Measurements from ENCODE around the gene POLR2A. TPM values are rescaled to one million over a fixed set of nuclear protein-coding genes. Genes with fewer than 3 reads are reported as not detected.

Gene POLR2A
- 75.7 and 125 TPM in 2 replicates for total RNA-seq

DNA sequence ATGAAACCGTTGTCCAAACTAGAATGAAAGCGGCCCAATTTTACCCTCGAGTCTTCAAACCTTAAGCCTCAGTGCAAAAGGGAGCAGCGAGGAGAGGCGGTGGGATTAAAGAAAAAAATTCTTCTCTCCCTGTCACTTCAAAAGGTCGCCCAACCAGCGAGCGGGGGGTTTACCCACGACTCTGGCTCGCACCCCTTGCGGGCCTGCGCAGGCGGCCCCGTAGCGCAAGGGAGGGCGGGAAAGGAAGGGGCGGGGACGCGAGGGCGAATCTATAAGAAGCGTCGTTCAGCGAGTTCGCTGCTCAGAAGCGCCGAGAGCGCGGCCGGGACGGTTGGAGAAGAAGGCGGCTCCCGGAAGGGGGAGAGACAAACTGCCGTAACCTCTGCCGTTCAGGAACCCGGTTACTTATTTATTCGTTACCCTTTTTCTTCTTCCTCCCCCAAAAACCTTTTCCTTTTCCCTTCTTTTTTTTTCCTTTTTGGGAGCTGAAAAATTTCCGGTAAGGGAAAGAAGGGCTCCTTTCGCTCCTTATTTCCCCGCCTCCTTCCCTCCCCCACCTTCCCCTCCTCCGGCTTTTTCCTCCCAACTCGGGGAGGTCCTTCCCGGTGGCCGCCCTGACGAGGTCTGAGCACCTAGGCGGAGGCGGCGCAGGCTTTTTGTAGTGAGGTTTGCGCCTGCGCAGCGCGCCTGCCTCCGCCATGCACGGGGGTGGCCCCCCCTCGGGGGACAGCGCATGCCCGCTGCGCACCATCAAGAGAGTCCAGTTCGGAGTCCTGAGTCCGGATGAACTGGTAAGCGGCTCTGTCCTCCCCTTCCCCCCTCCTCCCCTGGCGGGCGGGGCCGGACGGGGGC is at the start of gene POLR2A:
POLR2A (plus strand) TSS at position 300 of the 852 bp plus-strand sequence.

DNA sequence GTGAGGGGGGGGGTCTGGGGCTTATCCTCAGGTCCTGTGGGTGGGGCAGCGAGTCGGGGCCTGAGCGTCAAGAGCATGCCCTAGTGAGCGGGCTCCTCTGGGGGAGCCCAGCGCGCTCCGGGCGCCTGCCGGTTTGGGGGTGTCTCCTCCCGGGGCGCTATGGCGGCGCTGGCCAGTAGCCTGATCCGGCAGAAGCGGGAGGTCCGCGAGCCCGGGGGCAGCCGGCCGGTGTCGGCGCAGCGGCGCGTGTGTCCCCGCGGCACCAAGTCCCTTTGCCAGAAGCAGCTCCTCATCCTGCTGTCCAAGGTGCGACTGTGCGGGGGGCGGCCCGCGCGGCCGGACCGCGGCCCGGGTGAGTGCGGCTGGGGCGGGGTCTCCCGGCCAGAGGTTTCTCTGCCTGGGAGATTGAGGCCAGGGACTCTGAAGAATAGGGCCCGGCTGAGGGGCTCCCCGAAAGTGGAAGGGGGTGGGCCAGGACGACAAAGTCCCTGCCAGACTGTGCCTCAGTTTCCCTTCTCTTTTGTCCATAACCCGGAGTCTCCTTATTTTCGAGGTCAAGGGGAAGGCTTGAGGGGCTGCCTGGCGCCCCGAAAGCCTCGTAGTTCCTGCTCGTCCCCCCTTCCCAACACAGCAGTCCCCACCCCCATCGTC is 44.6 kb upstream of the POLR2A start, which contains the start of gene FGF11:
FGF11 (plus strand) TSS at position 51 of the 651 bp plus-strand sequence; CDS start at position 160, 109 bp downstream.

DNA sequence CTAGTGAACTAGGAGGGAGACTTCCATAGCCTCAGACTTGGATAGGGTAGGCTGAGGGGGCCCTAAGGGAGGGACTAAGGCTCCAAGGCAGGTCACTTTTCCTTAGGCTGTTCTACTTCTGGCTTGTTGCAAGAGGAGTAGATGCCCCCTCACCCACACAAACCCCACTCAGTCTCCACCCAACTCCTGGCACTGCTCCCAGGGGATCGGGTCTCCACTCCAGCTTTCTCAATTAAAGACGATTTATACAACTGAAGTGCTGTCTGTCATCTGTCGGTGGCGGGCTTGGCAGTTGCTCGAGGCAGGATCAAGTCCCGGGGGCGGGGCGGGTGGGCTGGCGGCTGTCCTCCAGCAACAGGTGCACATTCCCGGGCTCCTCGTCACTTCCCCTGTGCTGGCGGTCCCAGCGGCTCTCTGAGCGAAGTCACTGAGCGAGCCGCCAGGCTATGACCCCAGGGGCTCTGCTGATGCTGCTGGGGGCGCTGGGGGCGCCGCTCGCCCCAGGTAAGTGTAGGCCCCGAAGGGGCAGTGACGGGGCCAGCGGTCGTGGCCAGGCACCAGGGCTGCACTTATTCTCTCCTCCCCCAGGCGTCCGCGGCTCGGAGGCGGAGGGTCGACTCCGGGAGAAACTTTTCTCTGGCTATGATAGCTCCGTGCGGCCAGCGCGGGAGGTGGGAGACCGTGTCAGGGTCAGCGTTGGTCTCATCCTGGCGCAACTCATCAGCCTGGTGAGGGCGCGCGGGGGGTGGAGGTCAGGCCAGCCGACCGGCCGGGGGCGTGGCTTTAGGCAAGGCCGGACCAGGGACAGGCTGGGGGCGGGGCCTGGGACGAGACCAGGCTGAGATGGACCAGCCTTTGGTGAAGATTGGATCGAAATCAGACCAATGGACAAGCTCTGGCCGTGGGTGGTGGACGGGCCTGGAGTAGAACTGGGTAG is 39.2 kb upstream of the POLR2A start, which contains the start of gene CHRNB1:
CHRNB1 (plus strand) TSS at position 380 of the 937 bp plus-strand sequence; CDS start at position 447, 67 bp downstream.

DNA sequence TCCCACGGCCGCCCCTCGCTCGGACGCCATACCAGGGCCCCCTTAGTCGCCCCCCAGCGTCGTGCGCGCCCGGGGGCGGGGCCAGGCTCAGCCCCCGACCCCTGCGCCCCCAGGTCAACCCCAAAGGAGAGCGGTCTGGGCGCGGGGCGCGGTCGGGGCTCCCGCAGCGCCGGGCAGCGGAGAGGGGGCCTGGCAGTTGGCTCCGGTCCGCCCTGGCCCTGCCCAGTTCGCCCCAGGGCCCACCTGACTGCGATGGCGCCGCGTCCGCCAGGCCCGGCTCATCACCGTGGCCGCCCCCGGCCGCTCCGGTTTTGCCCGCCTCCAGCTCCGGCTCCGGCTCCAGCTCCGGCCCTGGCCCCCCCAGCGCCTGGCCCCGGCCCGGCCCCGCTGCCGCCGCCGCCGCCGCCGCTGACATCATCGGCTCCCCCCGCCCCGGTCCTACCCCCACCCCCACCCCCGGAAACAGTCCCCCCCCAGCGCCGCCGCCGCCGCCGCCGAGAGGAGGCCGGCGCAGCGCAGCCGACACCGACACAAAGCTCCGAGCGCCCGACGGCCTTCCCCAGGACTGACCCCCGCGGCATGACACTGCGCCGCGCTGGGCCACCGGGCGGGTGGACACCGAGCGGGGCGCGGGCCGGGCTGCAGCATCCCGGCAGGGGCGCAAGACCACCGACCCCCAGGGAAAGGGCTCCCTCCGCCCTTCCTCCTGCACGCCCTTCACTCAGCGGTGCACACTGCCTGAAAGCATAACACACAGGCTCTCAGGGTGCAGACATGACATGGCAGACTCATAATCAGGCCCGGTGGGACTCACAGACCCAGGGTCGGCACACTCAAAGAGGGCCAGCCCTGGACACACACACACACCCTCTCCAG is 4.7 kb upstream of the POLR2A start, which contains the start of gene ZBTB4:
ZBTB4 (minus strand) TSS at position 419 of the 876 bp plus-strand sequence. CDS start 12,830 bp downstream, outside the sequence.

DNA sequence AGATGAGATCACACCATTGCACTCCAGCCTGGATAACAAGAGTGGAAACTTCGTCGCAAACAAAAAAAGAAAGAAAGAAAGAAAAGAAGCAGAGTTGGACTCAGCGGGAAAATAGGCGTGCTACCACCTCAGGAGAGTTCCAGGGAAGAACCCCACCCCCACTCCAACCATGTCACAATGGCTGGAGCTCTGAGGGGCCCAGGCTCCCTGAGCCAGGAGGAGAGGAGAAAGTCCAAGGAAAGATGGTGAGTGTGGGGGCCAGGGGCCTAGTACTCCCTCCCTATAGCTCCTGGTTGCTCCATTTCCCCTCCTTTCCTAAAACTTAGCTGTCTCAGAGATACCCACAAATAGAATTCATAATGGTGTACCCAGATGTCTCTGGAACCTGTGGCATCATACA is 2.9 kb upstream of the POLR2A start, which contains the start of gene SLC35G6:
SLC35G6 (plus strand) TSS at position 172 of the 400 bp plus-strand sequence; CDS start at position 243, 71 bp downstream.

DNA sequence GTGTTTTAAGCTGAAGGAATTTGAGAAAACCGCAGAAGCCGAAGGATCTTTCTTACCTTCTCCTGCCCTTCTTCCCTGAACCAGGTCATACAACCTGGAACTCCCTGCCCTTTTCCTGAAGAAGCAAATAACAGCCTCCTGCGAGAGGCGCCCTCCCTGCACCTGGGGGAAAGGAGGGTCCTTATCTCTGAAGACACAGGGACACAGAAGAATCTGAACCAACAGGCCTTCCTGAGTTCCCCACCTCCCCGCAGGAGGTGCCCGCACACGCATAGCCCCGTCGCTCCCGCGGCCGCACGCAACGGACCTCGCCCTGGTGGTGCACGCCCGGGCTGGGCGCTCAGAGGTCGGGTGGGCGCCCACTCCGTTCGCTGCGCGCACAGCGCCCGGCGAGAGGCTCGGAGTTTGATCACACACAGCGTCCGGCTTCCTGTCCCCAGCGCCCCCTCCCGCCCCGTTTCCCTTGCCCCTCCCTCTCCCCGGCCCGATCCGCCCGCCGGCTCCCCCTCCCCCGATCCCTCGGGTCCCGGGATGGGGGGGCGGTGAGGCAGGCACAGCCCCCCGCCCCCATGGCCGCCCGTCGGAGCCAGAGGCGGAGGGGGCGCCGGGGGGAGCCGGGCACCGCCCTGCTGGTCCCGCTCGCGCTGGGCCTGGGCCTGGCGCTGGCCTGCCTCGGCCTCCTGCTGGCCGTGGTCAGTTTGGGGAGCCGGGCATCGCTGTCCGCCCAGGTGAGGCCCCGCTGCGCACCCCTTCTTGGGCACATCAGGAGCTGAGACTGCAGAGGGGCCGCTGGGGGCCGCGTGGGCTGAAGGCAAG is 64.6 kb downstream of the POLR2A start, which contains the start of gene TNFSF12:
TNFSF12 (plus strand) TSS at position 474 of the 816 bp plus-strand sequence; CDS start at position 570, 96 bp downstream.

Small RNA genes lying within 50 kb of the gene (small RNA-seq; reads per million reads assigned to genes)
- gene RF00019 (ENCODE audit: low replicate concordance): not detected

Other genes with a start within 250 kb of the POLR2A start
- 82.8 and 90.8 TPM in 2 replicates for gene DVL2, start 249.8 kb upstream of the POLR2A start, total RNA-seq
- gene PHF23, start 244.9 kb upstream of the POLR2A start, total RNA-seq: 46.1 and 64.1 TPM in 2 replicates
- gene GABARAP, start 241.9 kb upstream of the POLR2A start, total RNA-seq: 124 and 548 TPM in 2 replicates
- gene CTDNEP1, start 232.6 kb upstream of the POLR2A start, total RNA-seq: 38.7 and 47.4 TPM in 2 replicates
- 27.4 and 44.0 TPM in 2 replicates for gene ELP5, start 232.2 kb upstream of the POLR2A start, total RNA-seq
- gene CLDN7, start 221.9 kb upstream of the POLR2A start, total RNA-seq: 2.6 and 7.4 TPM in 2 replicates
- 0.22 TPM in 1 of 2 replicates, not detected in the other for gene SLC2A4, start 202.6 kb upstream of the POLR2A start, total RNA-seq
- not detected in 2 replicates for gene YBX2, start 189.7 kb upstream of the POLR2A start, total RNA-seq
- gene EIF5A, start 176.7 kb upstream of the POLR2A start, total RNA-seq: 599 and 1,060 TPM in 2 replicates
- gene GPS2, start 169.0 kb upstream of the POLR2A start, total RNA-seq: 52.5 and 65.7 TPM in 2 replicates
- 22.1 and 25.2 TPM in 2 replicates for gene NEURL4, start 155.0 kb upstream of the POLR2A start, total RNA-seq
- gene ACAP1, start 147.8 kb upstream of the POLR2A start, total RNA-seq: 0.22 TPM in 1 of 2 replicates, not detected in the other
- gene KCTD11, start 132.2 kb upstream of the POLR2A start, total RNA-seq: 7.2 and 7.7 TPM in 2 replicates
- not detected in 2 replicates for gene TMEM95, start 129.2 kb upstream of the POLR2A start, total RNA-seq
- gene TNK1, start 103.3 kb upstream of the POLR2A start, total RNA-seq: 0.22 TPM in 1 of 2 replicates, not detected in the other
- 23.6 and 28.1 TPM in 2 replicates for gene PLSCR3, start 89.8 kb upstream of the POLR2A start, total RNA-seq
- gene TMEM256, start 80.3 kb upstream of the POLR2A start, total RNA-seq: 33.3 and 54.4 TPM in 2 replicates
- 5.2 and 5.7 TPM in 2 replicates for gene NLGN2, start 76.5 kb upstream of the POLR2A start, total RNA-seq
- not detected in 2 replicates for gene SPEM1, start 64.0 kb upstream of the POLR2A start, total RNA-seq
- gene SPEM2, start 58.8 kb upstream of the POLR2A start, total RNA-seq: not detected in 2 replicates
- gene SPEM3, start 55.5 kb upstream of the POLR2A start, total RNA-seq: not detected in 2 replicates
- 1.1 and 2.1 TPM in 2 replicates for gene TMEM102, start 48.9 kb upstream of the POLR2A start, total RNA-seq
- under 0.01 and 0.44 TPM in 2 replicates for gene FGF11, start 44.9 kb upstream of the POLR2A start, total RNA-seq
- 2.9 and 3.3 TPM in 2 replicates for gene CHRNB1, start 39.3 kb upstream of the POLR2A start, total RNA-seq
- gene ZBTB4, start 4.7 kb upstream of the POLR2A start, total RNA-seq: 24.3 and 35.8 TPM in 2 replicates
- gene SLC35G6, start 2.9 kb upstream of the POLR2A start, total RNA-seq: not detected in 2 replicates
- gene TNFSF12, start 64.7 kb downstream of the POLR2A start, total RNA-seq: 10.2 and 10.7 TPM in 2 replicates
- 0.44 and 0.72 TPM in 2 replicates for gene TNFSF13, start 74.4 kb downstream of the POLR2A start, total RNA-seq
- 56.9 and 109 TPM in 2 replicates for gene SENP3, start 77.6 kb downstream of the POLR2A start, total RNA-seq
- gene CD68, start 95.3 kb downstream of the POLR2A start, total RNA-seq: 16.9 and 20.6 TPM in 2 replicates
- 103 and 203 TPM in 2 replicates for gene MPDU1, start 99.5 kb downstream of the POLR2A start, total RNA-seq
- gene SOX15, start 105.7 kb downstream of the POLR2A start, total RNA-seq: 0.22 and 0.57 TPM in 2 replicates
- 40.0 and 60.8 TPM in 2 replicates for gene FXR2, start 130.5 kb downstream of the POLR2A start, total RNA-seq
- gene SAT2, start 143.5 kb downstream of the POLR2A start, total RNA-seq: 16.5 and 26.0 TPM in 2 replicates
- gene SHBG, start 145.8 kb downstream of the POLR2A start, total RNA-seq: 1.8 TPM in 1 of 2 replicates, not detected in the other
- gene ATP1B2, start 166.6 kb downstream of the POLR2A start, total RNA-seq: not detected in 2 replicates
- 56.4 and 82.5 TPM in 2 replicates for gene TP53, start 203.1 kb downstream of the POLR2A start, total RNA-seq
- gene WRAP53, start 204.1 kb downstream of the POLR2A start, total RNA-seq: 3.3 and 15.7 TPM in 2 replicates
- 0.72 and 1.5 TPM in 2 replicates for gene EFNB3, start 220.8 kb downstream of the POLR2A start, total RNA-seq
- 0.88 TPM in 1 of 2 replicates, not detected in the other for gene DNAH2, start 233.4 kb downstream of the POLR2A start, total RNA-seq

Measured in placental pericyte (primary cell).